ENCODE results near the gene TMEM255B.

The TMEM255B gene

GRCh38 chr13:113768018-113768905 lies 9.2 kb downstream of the TMEM255B start:
- no peak for DNase-seq (ENCODE audit: low read depth)

GRCh38 chr13:113769106-113769505 lies 10.1 kb downstream of the TMEM255B start:
- DNase-seq (ENCODE audit: low read depth): no peak

GRCh38 chr13:113769881-113770280 lies 10.9 kb downstream of the TMEM255B start:
- DNase-seq (ENCODE audit: low read depth): no peak

- DNase-seq (ENCODE audit: low read depth): no peak
These were observed 11.4 kb downstream of the TMEM255B start for GRCh38 chr13:113770441-113770840.

- no peak for DNase-seq (ENCODE audit: low read depth)
These were observed 11.9 kb downstream of the TMEM255B start for GRCh38 chr13:113770937-113771336.

GRCh38 chr13:113771709-113772331 lies 12.8 kb downstream of the TMEM255B start:
- no peak for DNase-seq (ENCODE audit: low read depth)

- DNase-seq (ENCODE audit: low read depth): peak; percentile 43
These were observed 15.4 kb downstream of the TMEM255B start for GRCh38 chr13:113774177-113775107.

GRCh38 chr13:113775451-113776145 lies 16.6 kb downstream of the TMEM255B start:
- no peak for DNase-seq (ENCODE audit: low read depth)

- DNase-seq (ENCODE audit: low read depth): no peak
These were observed 17.5 kb downstream of the TMEM255B start for GRCh38 chr13:113776231-113777125.

- DNase-seq (ENCODE audit: low read depth): no peak
These were observed 18.6 kb downstream of the TMEM255B start for GRCh38 chr13:113777311-113778260.

- no peak for DNase-seq (ENCODE audit: low read depth)
These were observed 22.5 kb downstream of the TMEM255B start for GRCh38 chr13:113781571-113781970.

- DNase-seq (ENCODE audit: low read depth): no peak
These were observed 23.4 kb downstream of the TMEM255B start for GRCh38 chr13:113782472-113782871.

- DNase-seq (ENCODE audit: low read depth): no peak
These were observed 24.3 kb downstream of the TMEM255B start for GRCh38 chr13:113783200-113783881.

- DNase-seq (ENCODE audit: low read depth): no peak
These were observed 25.1 kb downstream of the TMEM255B start for GRCh38 chr13:113783966-113784644.

GRCh38 chr13:113784645-113785024 lies 25.6 kb downstream of the TMEM255B start:
- DNase-seq (ENCODE audit: low read depth): no peak

GRCh38 chr13:113785051-113786010 lies 26.3 kb downstream of the TMEM255B start:
- peak; percentile 19 for DNase-seq (ENCODE audit: low read depth)

GRCh38 chr13:113786262-113786841 lies 27.3 kb downstream of the TMEM255B start:
- no peak for DNase-seq (ENCODE audit: low read depth)
